Left colon (tissue), 2 donors: ENCODE measurements around the gene TM9SF1. TPM values are rescaled to one million over a fixed set of nuclear protein-coding genes. Genes with fewer than 3 reads are reported as not detected.

ENCODE experiments used
- ATAC-seq: fragments of 200-7000 bp; cut with Tn5 transposase; one replicate; pipeline ENCODE4 v1.9.1; 2020; ENCODE audit warnings: mild to moderate bottlenecking, moderate library complexity
- DNase-seq, 2 donors: peaks; one replicate each; pipeline ENCODE4 v3.0.0-alpha.2; 2020
- intact Hi-C, 2 donors: fragments of 100-400 bp; cut with DNase I in 1 of 2; cut with micrococcal nuclease in 1 of 2; formaldehyde crosslinking; loops; one replicate each; pipeline versions ENCODE4 v1.11.2 to v1.14.0; 2022; cut with DNase I, micrococcal nuclease
- microRNA-seq, 2 donors: library from miRNA; unstranded; fragments of <30 nt; microRNA quantifications; one replicate each; pipeline versions ENCODE4 v1.1.0 to v1.2.0, GENCODE V29; 2020
- total RNA-seq, 2 donors: library from RNA; stranded (reverse); fragmentation: NEBNext Ultra II Directional; extraction: Animal tissue kit (Norgen Biotek cat#: 25700); gene quantifications; one replicate each; pipeline ENCODE4 v1.2.1, GENCODE V29; 2021
- donor health status: DM: no; HTN: no; CAD: no.
- donor health status: DM: yes; HTN: yes; CAD: no.

Gene TM9SF1
- total RNA-seq, 2 donors from 2014 or later, result 49.2 to 52.7 TPM

DNA sequence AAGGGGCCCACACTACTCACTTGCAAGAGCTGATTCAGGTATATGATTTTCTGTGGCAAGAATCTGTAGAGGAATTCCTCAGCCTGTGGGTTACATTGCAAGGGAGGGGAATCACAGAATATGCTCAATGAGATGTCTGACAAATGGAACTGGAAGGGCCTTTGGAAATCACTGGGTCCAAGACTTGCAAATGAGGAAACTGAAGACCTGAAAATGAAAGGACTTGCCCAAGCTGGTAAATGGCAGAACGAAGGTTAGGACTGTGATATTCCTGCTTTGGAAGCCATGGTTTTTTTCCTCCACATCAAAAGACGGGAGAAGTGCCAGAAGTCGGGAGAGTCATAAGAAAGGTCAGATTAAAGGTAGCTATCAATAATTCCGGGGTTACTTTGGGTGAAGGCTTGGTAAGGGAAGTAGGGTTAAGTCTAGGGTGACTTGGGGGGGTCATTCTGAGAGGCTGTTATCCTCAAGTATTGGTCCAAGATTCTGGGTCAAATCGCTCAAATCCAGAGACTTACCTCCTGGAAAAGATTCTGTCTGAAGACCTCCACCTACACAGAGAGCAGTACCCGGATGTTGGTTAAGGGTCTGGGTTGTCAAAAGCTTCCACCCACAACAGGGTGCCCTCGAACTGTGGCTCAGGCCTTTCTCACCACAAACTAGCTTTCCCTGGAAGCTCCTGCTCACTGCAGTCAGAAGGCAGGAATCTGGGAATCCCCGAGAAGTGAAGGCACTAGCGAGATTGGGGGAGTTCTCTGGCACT, 49.4 kb downstream of the TM9SF1 start:
- ATAC-seq (no peak), DNase-seq (no peak)
- intact Hi-C loops, result no loop called here

DNA sequence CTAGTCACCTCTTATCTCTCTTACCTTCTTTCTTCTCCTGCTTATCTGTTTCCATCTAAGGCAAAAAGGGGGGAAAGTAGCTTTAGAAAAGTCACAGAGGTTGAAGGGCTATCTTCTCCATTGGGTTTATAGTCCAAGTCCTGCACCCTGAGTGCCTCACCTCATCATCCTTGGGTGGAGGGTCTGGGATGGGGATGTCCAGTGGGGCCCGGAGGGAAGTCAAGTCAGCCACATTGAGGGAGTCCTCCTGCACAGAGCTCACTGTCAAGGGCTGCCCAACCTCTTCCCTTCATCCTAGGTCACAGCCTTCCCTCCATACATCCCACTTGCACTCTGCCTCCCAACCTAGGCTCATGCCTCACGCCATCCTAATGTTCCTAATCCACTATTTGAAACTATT, 50.0 kb downstream of the TM9SF1 start:
- intact Hi-C loops, result no loop called here
- no peak for ATAC-seq
- DNase-seq, result no peak

DNA sequence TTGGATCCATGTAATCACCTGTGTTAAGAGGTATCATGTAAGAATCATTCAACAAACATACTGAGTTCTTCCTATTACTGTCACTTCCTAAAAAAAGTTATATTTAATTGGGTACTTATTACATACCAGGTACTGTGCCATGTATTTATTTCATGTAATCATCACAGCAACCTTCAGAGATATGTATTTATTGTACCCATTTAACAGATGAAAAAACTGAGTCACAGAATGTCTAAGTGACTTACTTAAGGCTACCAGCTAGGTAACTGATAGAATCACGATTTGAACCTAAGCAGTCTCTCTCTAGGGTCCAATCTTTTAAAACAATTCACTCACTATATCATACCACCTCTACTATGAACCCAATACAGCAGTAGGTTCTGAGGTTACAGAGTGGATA, 50.8 kb downstream of the TM9SF1 start:
- DNase-seq (no peak), ATAC-seq (no peak)
- intact Hi-C loops, result no loop called here

DNA sequence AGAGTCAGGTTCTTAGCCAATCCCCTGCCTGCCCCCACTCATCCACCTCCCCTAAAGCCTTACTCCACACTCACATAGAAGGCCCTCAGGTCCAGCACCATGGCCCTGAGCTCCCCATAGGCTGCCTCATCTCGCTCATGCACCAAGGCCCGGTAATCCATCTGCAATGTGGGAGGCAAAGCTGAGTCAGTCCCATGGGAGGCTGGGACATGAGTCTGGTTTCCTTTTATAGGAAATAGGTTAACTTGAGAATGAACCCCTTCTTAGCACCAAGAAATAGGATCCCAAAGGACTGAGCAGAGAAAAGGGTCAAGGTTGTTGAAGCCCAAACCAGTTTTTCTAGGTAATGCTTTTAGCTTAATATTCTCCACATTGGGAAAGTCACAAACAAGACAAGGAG, 51.7 kb downstream of the TM9SF1 start:
- intact Hi-C loops, result no loop called here
- no peak for DNase-seq
- ATAC-seq, result no peak

DNA sequence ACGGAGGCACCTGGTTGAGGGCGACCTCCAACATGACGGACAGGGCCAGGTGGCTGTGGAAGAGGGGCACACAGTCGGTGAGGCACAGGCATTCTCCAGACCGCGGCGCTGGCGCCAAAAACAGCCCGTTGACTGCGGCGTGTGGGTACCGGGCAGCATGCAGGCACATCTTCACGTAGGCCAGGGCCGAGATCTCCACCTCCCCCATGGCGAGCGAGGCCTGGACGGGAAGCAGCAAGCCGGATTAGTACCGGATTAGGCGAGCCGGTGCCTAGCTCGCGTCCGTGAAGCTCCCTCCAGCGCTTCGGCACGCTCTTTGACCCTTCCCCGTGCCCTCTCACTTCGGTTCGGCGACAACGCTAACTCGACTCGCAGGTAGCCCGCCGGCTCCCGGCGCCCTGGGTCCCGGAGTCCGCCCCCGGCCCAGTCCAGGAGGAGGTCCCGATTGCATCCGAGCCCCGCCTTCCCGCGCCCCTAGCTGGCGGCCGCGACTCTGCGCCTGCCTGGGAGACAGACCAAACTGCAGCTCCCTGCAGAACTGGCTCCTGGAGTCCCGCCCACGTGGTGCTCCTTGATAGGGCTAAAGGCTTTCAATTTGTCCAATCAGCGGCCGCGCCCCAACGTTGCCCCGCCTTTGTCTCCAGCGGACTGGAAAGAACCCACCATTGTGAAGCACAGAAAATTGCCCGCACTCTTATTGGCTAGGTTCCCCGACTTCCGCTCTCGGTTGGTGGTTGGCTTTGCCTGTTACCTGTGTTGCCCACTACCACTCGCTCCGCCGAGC, 54.0 kb downstream of the TM9SF1 start, which contains the start of gene EMC9:
TSS of gene EMC9 (minus strand) at position 495 of the 784 bp plus-strand sequence. CDS start at position 208, 287 bp downstream.
- ATAC-seq, result peak; percentile 81
- DNase-seq, result peak; percentile 100

DNA sequence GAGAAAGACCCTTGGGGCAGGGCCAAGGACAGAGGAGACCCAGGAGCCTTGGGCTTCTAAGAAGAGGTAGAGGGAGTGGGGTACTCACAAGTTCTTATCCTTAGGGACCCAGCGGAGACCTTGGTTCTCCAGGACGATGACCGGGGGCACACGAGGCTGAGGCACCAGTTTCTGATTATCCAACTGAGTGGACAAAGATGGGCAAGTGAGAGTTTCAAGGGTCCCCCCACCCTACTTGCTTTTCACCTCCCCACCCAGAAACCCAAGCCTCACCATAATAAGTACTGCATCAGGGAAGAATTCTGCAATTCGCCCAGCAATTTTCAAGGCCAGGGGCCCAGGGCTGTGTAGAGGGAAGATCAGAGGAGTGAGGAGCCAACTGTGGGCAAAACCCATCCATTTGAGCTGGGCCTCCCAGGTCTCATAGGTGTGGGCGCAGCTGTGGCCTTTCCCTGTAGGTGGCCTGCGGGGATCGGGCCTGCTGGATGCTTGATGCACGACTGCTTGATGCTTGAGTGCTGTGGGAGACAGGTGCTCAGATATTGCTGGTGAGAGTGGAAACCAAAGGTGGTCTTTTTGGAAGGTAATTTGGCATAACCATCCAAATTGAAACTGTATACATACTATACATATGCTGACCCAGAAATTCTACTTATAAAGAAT, 55.8 kb downstream of the TM9SF1 start:
- DNase-seq, result no peak
- ATAC-seq, result no peak
- intact Hi-C loops, result no loop called here

More for the DNA sequence above, 54.0 kb downstream of the TM9SF1 start, which contains the start of gene EMC9:
- intact Hi-C loops, result no loop called here

Small RNA genes within 50 kb of the gene (microRNA-seq; reads per million reads assigned to microRNA genes)
- gene MIR7703, result 0 reads per million in 2 donors

Other genes starting within 250 kb of the TM9SF1 start
- 10 to 100 TPM; 38.3 to 46.0 TPM for gene DHRS4, start 241.7 kb downstream of the TM9SF1 start, total RNA-seq
- 10 to 100 TPM; 31.8 to 43.2 TPM for gene DHRS4L2, start 206.5 kb downstream of the TM9SF1 start, total RNA-seq
- 1 to 10 TPM; 1.1 to 3.4 TPM for gene CARMIL3, start 143.4 kb downstream of the TM9SF1 start, total RNA-seq
- gene CPNE6, start 123.9 kb downstream of the TM9SF1 start, total RNA-seq, result under 1 TPM; 0.28 to 0.31 TPM
- gene PCK2, start 101.1 kb downstream of the TM9SF1 start, total RNA-seq, result 100 to 1,000 TPM; 150 to 223 TPM
- gene DCAF11, start 80.7 kb downstream of the TM9SF1 start, total RNA-seq, result 100 to 1,000 TPM; 101 to 107 TPM
- gene NRL, start 80.5 kb downstream of the TM9SF1 start, total RNA-seq, result 1 to 10 TPM; 1.2 to 1.5 TPM
- gene FITM1, start 64.8 kb downstream of the TM9SF1 start, total RNA-seq, result 1 to 10 TPM; 1.0 TPM
- 100 to 1,000 TPM; 196 to 249 TPM for gene PSME1, start 59.2 kb downstream of the TM9SF1 start, total RNA-seq
- 10 to 100 TPM; 13.9 to 25.7 TPM for gene EMC9, start 53.9 kb downstream of the TM9SF1 start, total RNA-seq
- gene PSME2, start 48.8 kb downstream of the TM9SF1 start, total RNA-seq, result 100 to 1,000 TPM; 140 to 240 TPM
- 10 to 100 TPM; 49.1 to 50.3 TPM for gene RNF31, start 47.9 kb downstream of the TM9SF1 start, total RNA-seq
- gene IRF9, start 34.2 kb downstream of the TM9SF1 start, total RNA-seq, result 100 to 1,000 TPM in 1 of 2 donors, 10 to 100 TPM in 1; 53.7 to 105 TPM
- gene REC8, start 23.4 kb downstream of the TM9SF1 start, total RNA-seq, result 10 to 100 TPM in 1 of 2 donors, 1 to 10 TPM in 1; 6.9 to 21.0 TPM
- 10 to 100 TPM; 17.3 to 26.3 TPM for gene IPO4, start 6.6 kb downstream of the TM9SF1 start, total RNA-seq
- under 1 TPM in 1 of 2 donors, not detected in 1; 0.47 TPM for gene TSSK4, start 10.3 kb upstream of the TM9SF1 start, total RNA-seq
- 10 to 100 TPM; 43.5 to 48.0 TPM for gene CHMP4A, start 18.0 kb upstream of the TM9SF1 start, total RNA-seq
- 10 to 100 TPM; 11.8 to 13.8 TPM for gene MDP1, start 20.6 kb upstream of the TM9SF1 start, total RNA-seq
- 100 to 1,000 TPM; 110 to 135 TPM for gene NEDD8, start 36.9 kb upstream of the TM9SF1 start, total RNA-seq
- 10 to 100 TPM; 62.4 to 64.8 TPM for gene GMPR2, start 37.5 kb upstream of the TM9SF1 start, total RNA-seq
- 10 to 100 TPM; 56.6 to 64.0 TPM for gene TINF2, start 47.2 kb upstream of the TM9SF1 start, total RNA-seq
- gene TGM1, start 67.7 kb upstream of the TM9SF1 start, total RNA-seq, result 1 to 10 TPM; 2.3 to 2.9 TPM
- gene RABGGTA, start 76.2 kb upstream of the TM9SF1 start, total RNA-seq, result 10 to 100 TPM; 35.0 to 41.8 TPM
- 10 to 100 TPM; 64.2 to 76.6 TPM for gene DHRS1, start 104.3 kb upstream of the TM9SF1 start, total RNA-seq
- gene NOP9, start 104.4 kb upstream of the TM9SF1 start, total RNA-seq, result 10 to 100 TPM; 24.4 to 26.0 TPM
- 10 to 100 TPM; 10.7 to 16.6 TPM for gene CIDEB, start 112.5 kb upstream of the TM9SF1 start, total RNA-seq
- 1 to 10 TPM; 2.9 to 4.2 TPM for gene LTB4R2, start 114.7 kb upstream of the TM9SF1 start, total RNA-seq
- 1 to 10 TPM; 2.9 to 4.3 TPM for gene LTB4R, start 116.1 kb upstream of the TM9SF1 start, total RNA-seq
- gene ADCY4, start 139.6 kb upstream of the TM9SF1 start, total RNA-seq, result 10 to 100 TPM; 10.1 to 16.4 TPM
- 10 to 100 TPM; 56.6 to 67.9 TPM for gene RIPK3, start 144.6 kb upstream of the TM9SF1 start, total RNA-seq
- 10 to 100 TPM; 12.8 to 17.4 TPM for gene NFATC4, start 172.7 kb upstream of the TM9SF1 start, total RNA-seq
- 10 to 100 TPM; 11.7 to 13.2 TPM for gene NYNRIN, start 203.6 kb upstream of the TM9SF1 start, total RNA-seq
- 1 to 10 TPM; 2.0 to 2.5 TPM for gene CBLN3, start 234.2 kb upstream of the TM9SF1 start, total RNA-seq
- gene KHNYN, start 234.5 kb upstream of the TM9SF1 start, total RNA-seq, result 10 to 100 TPM; 70.8 to 97.3 TPM
- gene SDR39U1, start 247.3 kb upstream of the TM9SF1 start, total RNA-seq, result 10 to 100 TPM; 34.4 to 40.8 TPM